Caco-2 (cell line): ENCODE measurements around the gene EXOSC2. TPM values are rescaled to one million over a fixed set of nuclear protein-coding genes. Genes with fewer than 3 reads are reported as not detected.
"Not testable (repeated sequence)": the region's sequence is repeated elsewhere in the genome, so short reads cannot be mapped to it uniquely, and the experiment has no call there.

Source experiments
- BruUV-seq: library from RNA; stranded (reverse); fragments of 400-500 nt; replicated peaks from 2 replicates; lab custom pipeline; 2021; lab: Mats Ljungman, UMichigan
- CTCF ChIA-PET: fragments of 300-600 bp; sonication (Branson Sonifier 250); formaldehyde crosslinking; loops from one replicate; lab custom pipeline; 2022; ENCODE audit warnings: antibody characterized with exemption; lab: Charles Lee
- POLR2A ChIA-PET: fragments of 300-600 bp; sonication (Branson Sonifier 250); formaldehyde crosslinking; loops from one replicate; lab custom pipeline; 2022; ENCODE audit warnings: antibody characterized with exemption; lab: Charles Lee
- DNase-seq, 2 experiments: peaks; one replicate each; pipeline versions ENCODE4 v3.0.0 to v3.0.0-alpha.2; 2020 to 2022
- H3K27me3 ChIP-seq: replicated peaks from 2 replicates; pipeline ENCODE4 v1.6.0; 2011; ENCODE audit warnings: low read length; ENCODE audit not compliant: control insufficient read depth, insufficient read depth
- H3K36me3 ChIP-seq: 2 replicates; pipeline ENCODE4 v1.5.1; 2011; ENCODE audit warnings: low read length; ENCODE audit not compliant: control insufficient read depth, insufficient read depth
- H3K4me1 ChIP-seq: fragments of 250-450 bp; sonication (Bioruptor Pico); 2 replicates; pipeline ENCODE4 v1.5.1; 2020; ENCODE audit warnings: mild to moderate bottlenecking
- H3K4me3 ChIP-seq: 2 replicates; pipeline ENCODE4 v1.5.1; 2011; ENCODE audit warnings: low read depth, mild to moderate bottlenecking, control low read depth, low read length
- H3K9me3 ChIP-seq: fragments of 250-450 bp; sonication (Bioruptor Pico); 2 replicates; pipeline ENCODE4 v1.5.1; 2020; ENCODE audit warnings: mild to moderate bottlenecking, moderate library complexity
- H3K27ac Mint-ChIP-seq: one replicate; pipeline ENCODE4 v1.8.0; 2022; ENCODE audit warnings: mixed read lengths; ENCODE audit not compliant: unreplicated experiment
- H3K27me3 Mint-ChIP-seq: one replicate; pipeline ENCODE4 v1.8.0; 2022; ENCODE audit warnings: mixed read lengths; ENCODE audit not compliant: insufficient read depth, unreplicated experiment
- H3K36me3 Mint-ChIP-seq: one replicate; pipeline ENCODE4 v1.8.0; 2022; ENCODE audit warnings: mild to moderate bottlenecking, mixed read lengths; ENCODE audit not compliant: insufficient read depth, unreplicated experiment
- H3K4me1 Mint-ChIP-seq: one replicate; pipeline ENCODE4 v1.8.0; 2022; ENCODE audit warnings: low read depth, mixed read lengths; ENCODE audit not compliant: unreplicated experiment
- H3K4me3 Mint-ChIP-seq: one replicate; pipeline ENCODE4 v1.8.0; 2022; ENCODE audit warnings: mild to moderate bottlenecking, moderate library complexity, mixed read lengths; ENCODE audit not compliant: unreplicated experiment
- H3K9me3 Mint-ChIP-seq: one replicate; pipeline ENCODE4 v1.8.0; 2022; ENCODE audit warnings: mixed read lengths; ENCODE audit not compliant: unreplicated experiment
- intact Hi-C: fragments of 100-400 bp; cut with micrococcal nuclease; formaldehyde crosslinking; loops from one replicate; pipeline ENCODE4 v1.10.0; 2022; ENCODE audit not compliant: unreplicated experiment
- total RNA-seq: library from RNA; stranded (reverse); gene quantifications from 2 replicates; pipeline ENCODE4 v1.2.3, GENCODE V29; 2022
- TF ChIP-seq, protein P1 (sequence below), 2 experiments: fragments of 200-600 bp in 1 of 2; IDR thresholded peaks; 1 replicate in 1 of 2; 2 replicates in 1 of 2; pipeline versions ENCODE4 v1.5.1 to v1.8.0; 2011 to 2022; ENCODE audit warnings: antibody characterized with exemption in 1 of 2, control low read depth in 1 of 2, inconsistent platforms in 1 of 2, low read depth in 1 of 2, low read length in 1 of 2, mild to moderate bottlenecking in 1 of 2, moderate library complexity in 1 of 2; ENCODE audit not compliant: insufficient read depth in 1 of 2, severe bottlenecking in 1 of 2, unreplicated experiment in 1 of 2

EXOSC2 gene
- total RNA-seq, 1 experiment from 2014 or later, result 59.1 TPM

GRCh38 chr9:130682421-130683121 lies 11.0 kb upstream of the EXOSC2 start:
- POLR2A ChIA-PET, result no interaction called here
- CTCF ChIA-PET, result interaction anchor here (0.6 to 2.2 kb wide), 7 partner anchors 10 to 499 kb away, joined by 3 to 21 read pairs (median 4); partner anchors contain the start of gene EXOSC2
- no TSS peak for BruUV-seq
- no peaks in the 10 kb centered on the region for H3K36me3 ChIP-seq
- H3K9me3 Mint-ChIP-seq, result no peaks in the 10 kb centered on the region
- H3K4me1 Mint-ChIP-seq, result no peaks in the 10 kb centered on the region
- H3K4me1 ChIP-seq, result 0 out of 2 replicates have a peak, but pooled peaks cover 3% of the 10 kb centered on the region
- peak overlapping the region; percentile 81 for H3K4me3 Mint-ChIP-seq
- TF ChIP-seq, protein P1, sequence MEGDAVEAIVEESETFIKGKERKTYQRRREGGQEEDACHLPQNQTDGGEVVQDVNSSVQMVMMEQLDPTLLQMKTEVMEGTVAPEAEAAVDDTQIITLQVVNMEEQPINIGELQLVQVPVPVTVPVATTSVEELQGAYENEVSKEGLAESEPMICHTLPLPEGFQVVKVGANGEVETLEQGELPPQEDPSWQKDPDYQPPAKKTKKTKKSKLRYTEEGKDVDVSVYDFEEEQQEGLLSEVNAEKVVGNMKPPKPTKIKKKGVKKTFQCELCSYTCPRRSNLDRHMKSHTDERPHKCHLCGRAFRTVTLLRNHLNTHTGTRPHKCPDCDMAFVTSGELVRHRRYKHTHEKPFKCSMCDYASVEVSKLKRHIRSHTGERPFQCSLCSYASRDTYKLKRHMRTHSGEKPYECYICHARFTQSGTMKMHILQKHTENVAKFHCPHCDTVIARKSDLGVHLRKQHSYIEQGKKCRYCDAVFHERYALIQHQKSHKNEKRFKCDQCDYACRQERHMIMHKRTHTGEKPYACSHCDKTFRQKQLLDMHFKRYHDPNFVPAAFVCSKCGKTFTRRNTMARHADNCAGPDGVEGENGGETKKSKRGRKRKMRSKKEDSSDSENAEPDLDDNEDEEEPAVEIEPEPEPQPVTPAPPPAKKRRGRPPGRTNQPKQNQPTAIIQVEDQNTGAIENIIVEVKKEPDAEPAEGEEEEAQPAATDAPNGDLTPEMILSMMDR (IDR thresholded peaks at IDR 0.05; ENCODE audit: insufficient read depth in 1 of 2, low read depth in 1 of 2, low read length in 1 of 2, severe bottlenecking in 1 of 2, unreplicated experiment in 1 of 2), result peak; percentile 79 to 87
- H3K27me3 ChIP-seq, result no peaks in the 10 kb centered on the region
- H3K4me3 ChIP-seq, result peak overlapping the region; percentile 80
- H3K27me3 Mint-ChIP-seq, result peaks cover 5% of the 10 kb centered on the region
- peak; percentile 78 to 80 for DNase-seq
- intact Hi-C loops, result loop anchor here (1.0 to 5.0 kb wide), 2 partner anchors 40 to 221 kb away; no protein-coding TSS in a partner anchor
- H3K9me3 ChIP-seq, result peaks cover 8% of the 10 kb centered on the region; the same call in 1 of the 2 replicates
- peaks cover 10% of the 10 kb centered on the region for H3K36me3 Mint-ChIP-seq
- H3K27ac Mint-ChIP-seq, result peak overlapping the region; percentile 51

GRCh38 chr9:130685104-130685503 lies 8.5 kb upstream of the EXOSC2 start:
- no peaks in the 10 kb centered on the region for H3K27me3 ChIP-seq
- peaks cover 8% of the 10 kb centered on the region; the same call in 1 of the 2 replicates for H3K9me3 ChIP-seq
- no peaks in the 10 kb centered on the region for H3K27me3 Mint-ChIP-seq
- intact Hi-C loops, result no loop called here
- H3K9me3 Mint-ChIP-seq, result no peaks in the 10 kb centered on the region
- no peak overlapping the region for H3K4me3 ChIP-seq
- H3K4me1 Mint-ChIP-seq, result peaks cover 7% of the 10 kb centered on the region
- no peak overlapping the region for H3K27ac Mint-ChIP-seq
- POLR2A ChIA-PET, result no interaction called here
- H3K36me3 Mint-ChIP-seq, result peaks cover 16% of the 10 kb centered on the region
- DNase-seq, result no peak
- H3K4me1 ChIP-seq, result peaks cover 10% of the 10 kb centered on the region
- no TSS peak for BruUV-seq
- H3K36me3 ChIP-seq, result no peaks in the 10 kb centered on the region
- CTCF ChIA-PET, result interaction anchor here (1.4 kb wide), 1 partner anchor 9 kb away, joined by 13 read pairs; the partner anchor contains the start of gene EXOSC2
- H3K4me3 Mint-ChIP-seq, result no peak overlapping the region
- TF ChIP-seq, protein P1 (IDR thresholded peaks at IDR 0.05; ENCODE audit: insufficient read depth in 1 of 2, low read depth in 1 of 2, low read length in 1 of 2, severe bottlenecking in 1 of 2, unreplicated experiment in 1 of 2), result no peak

DNA sequence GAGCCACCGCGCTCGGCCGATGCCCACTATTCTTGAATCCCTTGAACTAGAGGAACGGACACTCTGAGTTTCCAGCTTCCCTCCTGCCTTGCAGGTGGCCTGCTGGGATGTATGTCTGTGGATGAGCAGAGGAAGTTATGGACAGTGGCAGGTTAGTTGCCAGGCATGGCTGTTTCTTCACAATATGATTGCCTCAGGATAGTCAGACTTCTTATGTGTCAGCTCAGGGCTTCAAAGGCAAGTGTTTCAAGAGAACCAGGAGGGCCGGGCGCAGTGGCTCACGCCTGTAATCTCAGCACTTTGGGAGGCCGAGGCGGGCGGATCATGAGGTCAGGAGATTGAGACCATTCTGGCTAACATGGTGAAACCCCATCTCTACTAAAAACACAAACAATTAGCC lies 7.6 kb upstream of the EXOSC2 start:
- H3K4me1 ChIP-seq, H3K27ac Mint-ChIP-seq, H3K4me1 Mint-ChIP-seq, intact Hi-C loops, BruUV-seq, H3K4me3 ChIP-seq, H3K36me3 ChIP-seq, DNase-seq, H3K27me3 Mint-ChIP-seq, H3K9me3 Mint-ChIP-seq, POLR2A ChIA-PET, H3K9me3 ChIP-seq, H3K4me3 Mint-ChIP-seq, H3K27me3 ChIP-seq: not testable (repeated sequence)
- CTCF ChIA-PET, result interaction anchor here (0.6 to 0.7 kb wide), 2 partner anchors 15 to 197 kb away, joined by 3 read pairs; no protein-coding TSS in a partner anchor
- peaks cover 16% of the 10 kb centered on the region for H3K36me3 Mint-ChIP-seq
